ENCODE measurements around the gene PGC. TPM values are rescaled to one million over a fixed set of nuclear protein-coding genes. Genes with fewer than 3 reads are reported as not detected.
A peak's percentile ranks its signal among the peaks of the same experiment; 100 is the strongest.

The PGC gene
- total RNA-seq, 4 donors from 2014 or later, result 1.5 TPM; not detected in 3

GRCh38 chr6:41736800-41737555 lies 10.2 kb downstream of the PGC start:
- intact Hi-C loops (cut with DNase I; ENCODE audit: low total_unique reads), result no loop called here
- 90% methylated on average over 13 of the region's 13 CpGs; no CpG with 5 or more reads in 1 of the 2 donors for WGBS, 2 donors (ENCODE audit: low coverage in 1 of 2)
- H3K4me1 ChIP-seq, result peaks cover 25 to 39% (median 36%) of the 10 kb centered on the region in 4 donors

GRCh38 chr6:41736186-41736733 lies 10.9 kb downstream of the PGC start:
- Histone ChIP-seq H3K9me3 (no peaks in the 10 kb centered on the region), H3K27me3 (no peaks in the 10 kb centered on the region), H3K4me1 (peaks cover 25 to 40% (median 32%) of the 10 kb centered on the region in 4 donors), H3K27ac (peak overlapping the region in 2 of 4 donors; percentile 98), H3K4me3 (no peak overlapping the region), H3K36me3 (no peaks in the 10 kb centered on the region)
- WGBS, 2 donors (ENCODE audit: low coverage in 1 of 2), result 48 to 72% methylated on average over 3 to 6 of the region's 6 CpGs
- TF ChIP-seq POLR2A (IDR thresholded peaks at IDR 0.05), result no peak
- no peak for TF ChIP-seq EP300 (IDR thresholded peaks at IDR 0.05; ENCODE audit: low read depth)
- TF ChIP-seq CTCF (IDR thresholded peaks at IDR 0.05), result no peak
- no peak for TF ChIP-seq POLR2AphosphoS5 (IDR thresholded peaks at IDR 0.05)
- no peak for DNase-seq
- in situ Hi-C loops (cut with MboI; ENCODE audit: low pct_ligation_motif_present in 1 of 4, low pct_unique_long_range_greater_than_20kb in 1 of 4, low sequenced_read_pairs in 3 of 4) (no loop called here), intact Hi-C loops (cut with DNase I; ENCODE audit: low total_unique reads) (no loop called here)

More at GRCh38 chr6:41736800-41737555, 10.2 kb downstream of the PGC start:
- no peak for DNase-seq
- in situ Hi-C loops (cut with MboI; ENCODE audit: low pct_ligation_motif_present in 1 of 4, low pct_unique_long_range_greater_than_20kb in 1 of 4, low sequenced_read_pairs in 3 of 4), result no loop called here
- no peak for TF ChIP-seq CTCF (IDR thresholded peaks at IDR 0.05)
- no peak for TF ChIP-seq POLR2AphosphoS5 (IDR thresholded peaks at IDR 0.05)
- TF ChIP-seq EP300 (IDR thresholded peaks at IDR 0.05; ENCODE audit: low read depth), result no peak
- no peak for TF ChIP-seq POLR2A (IDR thresholded peaks at IDR 0.05)
- H3K4me3 ChIP-seq, result no peak overlapping the region
- no peak overlapping the region for H3K27ac ChIP-seq
- H3K36me3 ChIP-seq, result no peaks in the 10 kb centered on the region
- H3K27me3 ChIP-seq, result no peaks in the 10 kb centered on the region
- H3K9me3 ChIP-seq, result no peaks in the 10 kb centered on the region

- Histone ChIP-seq H3K4me3 (peak within 1 kb of the TSS; percentile 79 to 98 (median 86)), H3K27ac (peak within 1 kb of the TSS; percentile 97 to 98 (median 98)), H3K9me3 (no peaks in the 10 kb centered on the region), H3K4me1 (peaks cover 26 to 41% (median 31%) of the 10 kb centered on the region in 4 donors), H3K27me3 (no peaks in the 10 kb centered on the region), H3K36me3 (no peaks in the 10 kb centered on the region)
- peak; percentile 96 for DNase-seq
- in situ Hi-C loops (cut with MboI; ENCODE audit: low pct_ligation_motif_present in 1 of 4, low pct_unique_long_range_greater_than_20kb in 1 of 4, low sequenced_read_pairs in 3 of 4), result no loop called here
- intact Hi-C loops (cut with DNase I; ENCODE audit: low total_unique reads), result loop anchor here (1.0 to 2.0 kb wide), 2 partner anchors 21 to 29 kb away; no protein-coding TSS in a partner anchor
- WGBS, 2 donors (ENCODE audit: low coverage in 1 of 2), result 8 to 100% methylated on average over 1 to 47 of the region's 50 CpGs
- TF ChIP-seq POLR2AphosphoS5 (IDR thresholded peaks at IDR 0.05) (peak; percentile 69 to 72 (median 71)), POLR2A (IDR thresholded peaks at IDR 0.05) (no peak), EP300 (IDR thresholded peaks at IDR 0.05; ENCODE audit: low read depth) (no peak), CTCF (IDR thresholded peaks at IDR 0.05) (peak; percentile 76 to 94 (median 88))
Measured at GRCh38 chr6:41735427-41736185, 11.6 kb downstream of the PGC start, which contains the start of gene TFEB. Gene TFEB (minus strand): TSS chr6:41735608. CDS start chr6:41691213, 44,395 bp downstream.
